HG03571 (cell line): Measurements from ENCODE around the gene HK3.

Experiments used
- ATAC-seq: cut with Tn5 transposase; IDR thresholded peaks from one replicate; pipeline ENCODE4 v1.9.1; 2021; ENCODE audit not compliant: unreplicated experiment

HK3 gene

GRCh38 chr5:176851380-176851779 lies 47.8 kb downstream of the HK3 start:
- no peak for ATAC-seq

DNA sequence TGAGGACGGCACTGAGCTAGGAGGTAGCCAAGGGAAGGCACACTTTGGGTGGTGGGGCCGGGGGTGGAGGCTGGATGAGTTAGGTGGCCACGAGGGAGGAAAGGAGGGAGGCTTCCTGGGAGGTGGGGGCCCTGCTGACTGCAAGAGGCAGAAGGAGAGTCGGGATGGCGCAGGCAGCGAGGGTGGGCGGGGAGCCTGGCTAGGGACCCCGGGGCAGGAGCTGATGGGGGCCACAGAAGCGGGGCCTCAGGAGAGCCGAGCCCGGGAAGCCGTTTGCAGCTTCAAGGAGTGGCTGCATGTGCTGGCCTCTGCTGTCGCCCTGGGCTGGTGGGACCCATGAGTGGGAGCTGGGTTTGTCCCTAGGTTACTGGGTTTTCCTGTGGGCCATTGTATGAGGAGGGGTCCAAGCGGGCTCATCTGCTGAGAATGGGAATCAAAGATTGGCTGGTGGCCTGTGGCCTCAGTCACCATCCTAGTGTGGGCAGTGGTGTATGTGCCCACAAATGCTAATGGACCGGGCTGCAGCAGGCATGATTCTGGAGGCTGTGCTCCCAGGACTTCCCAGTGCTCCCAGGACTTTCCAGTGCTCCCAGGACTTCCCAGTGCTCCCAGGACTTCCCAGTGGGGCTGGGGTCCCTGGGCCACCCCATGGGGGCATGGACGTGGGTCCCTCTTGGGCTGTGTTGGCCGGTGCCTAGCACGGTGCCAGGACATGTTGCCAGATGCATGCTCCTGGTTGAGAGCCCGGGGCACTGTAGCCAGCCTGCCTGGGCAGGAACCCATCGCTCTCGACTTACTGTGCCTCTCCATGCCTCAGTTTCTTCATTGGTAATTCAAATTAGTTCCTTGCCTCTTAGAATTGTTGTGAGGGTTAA lies 48.5 kb downstream of the HK3 start:
- ATAC-seq = no peak

DNA sequence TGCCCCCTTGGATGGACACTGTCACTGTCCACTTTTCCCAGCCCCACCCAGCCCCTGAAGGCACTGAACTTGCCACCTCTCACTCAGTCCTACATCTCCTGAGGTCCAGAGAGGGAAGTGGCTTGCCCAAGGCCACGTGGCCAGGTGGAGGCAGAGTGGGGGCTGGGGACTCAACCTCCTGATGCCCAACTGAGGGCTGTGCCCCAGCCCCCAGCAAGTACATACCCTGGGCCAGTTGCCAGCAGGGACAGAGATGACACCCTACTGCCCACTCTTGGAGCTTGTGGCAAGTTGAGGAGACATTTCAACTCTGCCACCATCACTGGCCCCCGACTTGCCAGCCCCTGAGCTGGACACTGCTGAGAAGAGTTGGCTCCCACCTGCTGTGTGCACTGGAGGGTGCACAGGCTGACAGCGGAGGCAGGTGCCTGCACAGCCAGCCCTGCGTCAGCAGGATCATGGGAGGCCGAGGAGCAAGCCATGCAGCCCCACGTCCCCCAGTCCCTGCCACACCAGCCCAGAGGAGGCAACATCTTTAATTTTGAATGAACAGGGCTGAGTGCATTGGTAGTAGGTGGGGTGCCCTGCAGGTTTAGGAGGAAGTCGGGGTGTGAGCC lies 49.4 kb downstream of the HK3 start:
- no peak for ATAC-seq

DNA sequence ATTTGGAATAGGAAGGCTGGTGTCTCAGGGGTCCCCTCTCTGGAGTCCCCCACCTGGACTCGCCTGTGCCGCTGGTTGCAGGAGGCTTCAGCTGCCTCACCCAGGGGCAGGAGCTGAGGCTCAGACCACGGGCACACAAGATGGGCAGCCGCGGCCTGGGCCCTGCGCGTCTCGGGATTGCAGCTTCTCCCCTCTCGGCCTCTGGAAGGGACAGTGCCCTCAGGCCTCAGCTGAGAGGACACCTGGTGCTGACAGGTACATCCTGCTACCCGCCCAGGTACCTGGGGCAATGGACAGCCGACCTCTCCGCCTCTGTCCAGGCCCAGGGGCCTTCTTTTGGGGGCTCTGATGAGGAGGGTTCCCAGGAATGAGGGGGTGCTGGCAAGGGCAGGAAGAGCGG lies 50.5 kb downstream of the HK3 start:
- no peak for ATAC-seq

DNA sequence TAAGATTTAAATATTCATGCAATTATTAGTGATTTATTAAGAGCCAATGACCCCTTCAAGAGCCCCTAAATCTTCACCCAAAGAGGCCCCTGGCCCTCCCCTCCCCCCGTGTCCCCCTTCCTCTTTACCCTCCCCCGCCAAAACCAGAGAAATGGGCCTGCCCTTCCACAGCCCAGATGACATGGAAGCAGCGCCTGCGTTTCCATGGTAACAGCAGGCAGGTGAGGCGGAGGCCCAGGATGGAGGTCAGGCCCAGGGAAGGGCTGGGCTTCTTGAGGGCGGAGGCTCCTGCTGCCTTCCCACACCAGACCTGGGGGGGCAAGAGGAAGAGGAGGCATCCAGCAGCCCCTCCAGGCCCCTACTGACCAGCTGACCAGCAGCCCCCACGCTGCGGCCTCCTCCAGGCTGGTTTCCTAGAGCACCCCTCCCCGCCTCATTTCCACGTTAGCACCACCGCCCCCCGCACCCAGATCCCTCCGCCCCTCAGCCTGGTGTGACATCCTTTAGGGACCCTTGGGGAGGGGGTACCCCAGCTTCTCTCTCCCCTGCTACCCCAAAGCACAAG lies 51.3 kb downstream of the HK3 start:
- ATAC-seq = no peak

DNA sequence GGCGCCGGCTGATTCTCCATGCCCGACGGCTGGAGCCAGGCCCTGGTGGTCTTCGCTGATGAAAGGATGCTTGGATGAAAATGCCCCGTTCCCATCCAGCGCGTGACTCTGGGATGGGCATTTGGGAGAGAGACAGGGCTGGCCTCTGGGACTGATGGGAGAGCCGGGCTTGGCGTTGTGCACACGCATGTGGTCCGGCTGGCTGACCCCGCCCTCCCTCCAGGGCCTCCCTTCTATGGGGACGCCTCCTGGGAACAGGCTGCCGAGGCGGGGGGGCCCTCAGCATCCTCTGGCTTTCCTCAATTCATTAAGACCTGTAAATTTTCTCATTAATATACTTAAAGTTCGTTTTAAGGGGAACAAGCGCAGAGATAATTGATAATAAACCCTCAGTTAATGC lies 52.0 kb downstream of the HK3 start:
- ATAC-seq = no peak

GRCh38 chr5:176846335-176847140 lies 52.6 kb downstream of the HK3 start:
- no peak for ATAC-seq

DNA sequence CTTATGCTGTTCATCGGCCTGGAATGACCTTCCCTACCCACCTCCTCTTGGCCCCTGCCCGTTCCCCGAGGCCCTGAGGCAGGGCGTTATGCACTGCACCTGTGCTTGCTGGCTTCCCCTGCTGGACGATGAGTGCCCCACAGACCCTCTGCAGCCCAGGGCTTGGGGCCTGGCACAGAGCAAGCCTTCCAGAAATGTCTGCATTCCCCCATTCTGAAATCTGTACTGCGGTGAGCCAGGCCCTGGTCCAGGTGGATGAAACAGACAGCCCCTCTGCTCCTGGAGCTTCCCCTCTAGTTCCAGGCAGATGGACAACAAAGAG lies 53.8 kb downstream of the HK3 start:
- ATAC-seq = no peak

GRCh38 chr5:176844706-176845391 lies 54.3 kb downstream of the HK3 start:
- no peak for ATAC-seq

GRCh38 chr5:176844281-176844680 lies 54.9 kb downstream of the HK3 start:
- no peak for ATAC-seq

GRCh38 chr5:176843673-176844072 lies 55.5 kb downstream of the HK3 start:
- no peak for ATAC-seq

- no peak for ATAC-seq
Observed at GRCh38 chr5:176837707-176838115, 61.4 kb downstream of the HK3 start.

DNA sequence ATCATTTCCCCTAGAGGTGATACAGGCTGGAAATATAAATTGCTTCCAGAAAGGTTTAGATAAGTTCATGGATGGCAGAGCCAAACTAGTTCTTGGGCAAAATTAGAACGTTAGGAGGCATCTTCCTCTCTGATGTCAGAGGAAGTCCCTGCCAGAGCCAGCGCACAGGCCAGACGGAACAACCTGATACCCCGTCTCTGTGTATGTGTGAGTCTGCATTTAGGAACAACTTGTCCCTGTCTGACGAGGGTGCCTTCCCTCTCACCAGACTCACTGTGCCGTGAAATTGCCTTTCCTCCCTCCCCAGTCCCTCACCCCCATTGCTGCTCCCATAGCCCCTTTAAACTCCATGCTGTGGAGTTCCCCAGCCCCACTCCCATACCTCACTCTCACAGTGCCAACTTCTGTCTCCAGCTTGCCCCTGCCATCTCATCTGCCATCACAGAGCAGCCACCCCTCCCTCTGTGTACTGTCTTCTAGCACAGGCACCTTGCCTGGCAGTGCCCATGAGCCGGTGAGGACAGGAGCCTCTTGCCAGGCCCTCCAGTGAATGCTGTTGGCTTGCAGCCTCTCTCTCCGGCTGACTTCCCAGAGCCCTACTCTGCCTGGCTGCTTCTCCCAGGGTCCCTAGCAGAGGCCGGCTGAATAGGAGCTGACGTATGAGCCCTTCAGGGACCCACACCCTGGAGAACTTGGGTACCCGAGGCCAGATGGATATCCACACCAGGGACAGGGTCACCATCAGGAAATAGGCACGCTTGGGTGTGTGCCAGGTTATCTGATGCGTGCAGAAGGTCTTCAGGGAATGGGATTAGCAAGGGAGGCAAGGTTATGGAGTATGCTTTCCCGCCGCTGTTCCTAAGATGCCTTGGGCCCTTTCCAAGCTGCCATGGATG lies 62.1 kb downstream of the HK3 start:
- ATAC-seq = no peak

GRCh38 chr5:176835918-176836317 lies 63.2 kb downstream of the HK3 start:
- ATAC-seq = no peak

- ATAC-seq = no peak
Observed at GRCh38 chr5:176833286-176833685, 65.9 kb downstream of the HK3 start.

- no peak for ATAC-seq
Observed at GRCh38 chr5:176832162-176832561, 67.0 kb downstream of the HK3 start.

- ATAC-seq = no peak
Observed at GRCh38 chr5:176831425-176831824, 67.7 kb downstream of the HK3 start.

GRCh38 chr5:176830995-176831423 lies 68.1 kb downstream of the HK3 start:
- ATAC-seq = no peak
